Thyroid gland (tissue), 4 donors: Measurements from ENCODE around the gene SETD1B. TPM values are rescaled to one million over a fixed set of nuclear protein-coding genes. Genes with fewer than 3 reads are reported as not detected.

Experiments used
- DNase-seq, 2 donors: peaks; one replicate each; pipeline ENCODE4 v3.0.0-alpha.2; 2019
- H3K27ac ChIP-seq, 3 donors: fragments of 200-600 bp; sonication (generic); 1 replicate in 2 of 3; 2 replicates in 1 of 3; pipeline ENCODE4 v1.5.1; 2016 to 2019; ENCODE audit warnings: mild to moderate bottlenecking in 1 of 3, moderate library complexity in 1 of 3
- H3K27me3 ChIP-seq: fragments of 200-600 bp; sonication (generic); one replicate; pipeline ENCODE4 v1.5.1; 2019
- H3K36me3 ChIP-seq, 2 donors: fragments of 200-600 bp; sonication (generic); one replicate each; pipeline ENCODE4 v1.5.1; 2016 to 2019
- H3K4me1 ChIP-seq, 2 donors: fragments of 200-600 bp; sonication (generic); one replicate each; pipeline ENCODE4 v1.5.1; 2017 to 2019
- H3K4me3 ChIP-seq, 3 donors: fragments of 200-600 bp; sonication (generic); replicated peaks in 1 of 3; 1 replicate in 2 of 3; 2 replicates in 1 of 3; pipeline ENCODE4 v1.5.1; 2016; ENCODE audit warnings: mild to moderate bottlenecking in 1 of 3
- H3K9me3 ChIP-seq: fragments of 200-600 bp; sonication (generic); one replicate; pipeline ENCODE4 v1.5.1; 2017
- CTCF ChIP-seq, 6 experiments: fragments of 200-600 bp in 3 of 6; fragments of 450-650 bp in 3 of 6; sonication (generic) in 3 of 6; IDR thresholded peaks; one replicate each; pipeline ENCODE4 v1.5.1; 2016 to 2019; ENCODE audit warnings: antibody characterized with exemption in 6 of 6, mild to moderate bottlenecking in 2 of 6, inconsistent platforms in 1 of 6, moderate library complexity in 1 of 6
- POLR2A ChIP-seq, 2 donors: fragments of 450-650 bp; IDR thresholded peaks; one replicate each; pipeline ENCODE4 v1.6.1; 2017; ENCODE audit warnings: antibody characterized with exemption in 2 of 2, mild to moderate bottlenecking in 2 of 2, moderate library complexity in 1 of 2
- WGBS, 2 donors: methylation state at CpG; one replicate each; pipeline ENCODE4 v1.1.5; 2017; 5-methylcytosine and 5-hydroxymethylcytosine counted together
- intact Hi-C: fragments of 100-400 bp; cut with DNase I; formaldehyde crosslinking; loops from one replicate; pipeline ENCODE4 v1.15.1; 2023
- total RNA-seq, 4 donors: library from RNA; depleted of rRNA; stranded (reverse); fragments of >200 nt; gene quantifications; one replicate each; pipeline ENCODE4 v1.2.3, GENCODE V29; 2016

The SETD1B gene
- total RNA-seq, 4 donors from 2014 or later, result 7.3 to 16.5 (median 11.7) TPM

- intact Hi-C loops, result no loop called here
- H3K27ac ChIP-seq, result no peak overlapping the region
- no peaks in the 10 kb centered on the region for H3K36me3 ChIP-seq
- no peak for DNase-seq
- no peak overlapping the region for H3K4me3 ChIP-seq
- H3K27me3 ChIP-seq, result no peaks in the 10 kb centered on the region
- 72% methylated on average over 4 of the region's 4 CpGs for WGBS, 2 donors
- H3K9me3 ChIP-seq, result no peaks in the 10 kb centered on the region
- H3K4me1 ChIP-seq, result peaks cover 5 to 6% of the 10 kb centered on the region in 2 donors
- no peak for TF ChIP-seq POLR2A (IDR thresholded peaks at IDR 0.05)
- no peak for TF ChIP-seq CTCF (IDR thresholded peaks at IDR 0.05)
Measured at GRCh38 chr12:121837680-121838079, 33.9 kb downstream of the SETD1B start.

GRCh38 chr12:121838126-121838525 lies 34.3 kb downstream of the SETD1B start:
- Histone ChIP-seq H3K27me3 (no peaks in the 10 kb centered on the region), H3K4me3 (no peak overlapping the region), H3K36me3 (no peaks in the 10 kb centered on the region), H3K4me1 (peaks cover 5 to 6% of the 10 kb centered on the region in 2 donors), H3K9me3 (no peaks in the 10 kb centered on the region), H3K27ac (no peak overlapping the region)
- DNase-seq, result peak; percentile 74 to 84
- intact Hi-C loops, result no loop called here
- TF ChIP-seq POLR2A (IDR thresholded peaks at IDR 0.05) (no peak), CTCF (IDR thresholded peaks at IDR 0.05) (no peak)
- 73 to 74% methylated on average over 5 of the region's 5 CpGs for WGBS, 2 donors

GRCh38 chr12:121839106-121839992 lies 35.5 kb downstream of the SETD1B start:
- DNase-seq, result peak; percentile 100
- intact Hi-C loops, result no loop called here
- WGBS, 2 donors, result 13 to 26% methylated on average over 31 to 53 of the region's 53 CpGs
- Histone ChIP-seq H3K27me3 (no peaks in the 10 kb centered on the region), H3K4me3 (peak overlapping the region in 2 of 3 donors; percentile 20 to 45), H3K4me1 (peaks cover 5 to 6% of the 10 kb centered on the region in 2 donors), H3K27ac (peak overlapping the region in 1 of 3 donors; percentile 56), H3K9me3 (no peaks in the 10 kb centered on the region), H3K36me3 (no peaks in the 10 kb centered on the region)
- TF ChIP-seq CTCF (IDR thresholded peaks at IDR 0.05) (peak in 4 of 6 experiments; percentile 23 to 55 (median 33)), POLR2A (IDR thresholded peaks at IDR 0.05) (peak in 1 of 2 donors; percentile 66)

GRCh38 chr12:121839993-121840761 lies 36.4 kb downstream of the SETD1B start:
- Histone ChIP-seq H3K27ac (peak overlapping the region in 1 of 3 donors; percentile 56), H3K4me3 (peak overlapping the region in 2 of 3 donors; percentile 20 to 45), H3K4me1 (peaks cover 5 to 6% of the 10 kb centered on the region in 2 donors), H3K27me3 (no peaks in the 10 kb centered on the region), H3K9me3 (no peaks in the 10 kb centered on the region), H3K36me3 (no peaks in the 10 kb centered on the region)
- intact Hi-C loops, result no loop called here
- 80 to 87% methylated on average over 21 to 23 of the region's 24 CpGs for WGBS, 2 donors
- TF ChIP-seq CTCF (IDR thresholded peaks at IDR 0.05) (no peak), POLR2A (IDR thresholded peaks at IDR 0.05) (no peak)
- DNase-seq, result no peak
